Glutamatergic neuron (in vitro differentiated cells): Measurements from ENCODE around the gene TIRAP. TPM values are rescaled to one million over a fixed set of nuclear protein-coding genes. Genes with fewer than 3 reads are reported as not detected.

ENCODE experiments used
- DNase-seq: peaks from one replicate; pipeline ENCODE4 v3.0.0; 2022
- H3K27ac Mint-ChIP-seq: one replicate; pipeline ENCODE4 v1.8.0; 2020; ENCODE audit warnings: mild to moderate bottlenecking, mixed read lengths, inconsistent platforms; ENCODE audit not compliant: unreplicated experiment
- H3K27me3 Mint-ChIP-seq: one replicate; pipeline ENCODE4 v1.8.0; 2020; ENCODE audit warnings: mild to moderate bottlenecking, moderate library complexity, mixed read lengths, inconsistent platforms; ENCODE audit not compliant: unreplicated experiment
- H3K36me3 Mint-ChIP-seq: one replicate; pipeline ENCODE4 v1.8.0; 2020; ENCODE audit warnings: mild to moderate bottlenecking, mixed read lengths, inconsistent platforms; ENCODE audit not compliant: unreplicated experiment
- H3K4me1 Mint-ChIP-seq: one replicate; pipeline ENCODE4 v1.8.0; 2020; ENCODE audit warnings: mild to moderate bottlenecking, low read depth, mixed read lengths, inconsistent platforms; ENCODE audit not compliant: unreplicated experiment
- H3K4me3 Mint-ChIP-seq: one replicate; pipeline ENCODE4 v1.8.0; 2020; ENCODE audit warnings: mild to moderate bottlenecking, mixed read lengths, inconsistent platforms; ENCODE audit not compliant: unreplicated experiment
- H3K9me3 Mint-ChIP-seq: one replicate; pipeline ENCODE4 v1.8.0; 2020; ENCODE audit warnings: mild to moderate bottlenecking, moderate library complexity, mixed read lengths, inconsistent platforms; ENCODE audit not compliant: unreplicated experiment
- CTCF ChIP-seq: fragments of 200-600 bp; sonication (generic); IDR thresholded peaks from one replicate; pipeline ENCODE4 v1.5.0; 2021; ENCODE audit not compliant: partially characterized antibody, unreplicated experiment
- total RNA-seq: library from RNA; stranded (reverse); fragmentation: NEBNext Ultra II Directional; extraction: Animal tissue kit (Norgen Biotek cat#: 25700); gene quantifications from one replicate; pipeline ENCODE4 v1.2.1, GENCODE V29; 2021; ENCODE audit not compliant: unreplicated experiment

Gene TIRAP
- total RNA-seq, 1 donor from 2014 or later = 8.2 TPM

GRCh38 chr11:126327281-126328000 lies 44.5 kb downstream of the TIRAP start:
- DNase-seq = no peak
- Mint-ChIP-seq H3K4me3 (no peak overlapping the region), H3K27ac (no peak overlapping the region), H3K27me3 (peaks cover 4% of the 10 kb centered on the region), H3K36me3 (no peaks in the 10 kb centered on the region), H3K9me3 (no peaks in the 10 kb centered on the region), H3K4me1 (peaks cover 4% of the 10 kb centered on the region)
- no peak for TF ChIP-seq CTCF

GRCh38 chr11:126328001-126328390 lies 45.1 kb downstream of the TIRAP start:
- Mint-ChIP-seq H3K4me1 (peaks cover 4% of the 10 kb centered on the region), H3K9me3 (no peaks in the 10 kb centered on the region), H3K27me3 (peaks cover 4% of the 10 kb centered on the region), H3K36me3 (no peaks in the 10 kb centered on the region), H3K27ac (no peak overlapping the region), H3K4me3 (no peak overlapping the region)
- no peak for TF ChIP-seq CTCF
- no peak for DNase-seq

GRCh38 chr11:126328444-126328843 lies 45.6 kb downstream of the TIRAP start:
- Mint-ChIP-seq H3K4me3 (no peak overlapping the region), H3K27ac (no peak overlapping the region), H3K4me1 (peaks cover 4% of the 10 kb centered on the region), H3K27me3 (peaks cover 4% of the 10 kb centered on the region), H3K36me3 (no peaks in the 10 kb centered on the region), H3K9me3 (no peaks in the 10 kb centered on the region)
- no peak for DNase-seq
- no peak for TF ChIP-seq CTCF

- Mint-ChIP-seq H3K27ac (peak overlapping the region; percentile 48), H3K4me1 (peaks cover 4% of the 10 kb centered on the region), H3K9me3 (no peaks in the 10 kb centered on the region), H3K27me3 (peaks cover 4% of the 10 kb centered on the region), H3K4me3 (no peak overlapping the region), H3K36me3 (no peaks in the 10 kb centered on the region)
- DNase-seq = no peak
- TF ChIP-seq CTCF = no peak
Observed at GRCh38 chr11:126328938-126329643, 46.2 kb downstream of the TIRAP start.

GRCh38 chr11:126329644-126330211 lies 46.8 kb downstream of the TIRAP start:
- no peaks in the 10 kb centered on the region for H3K36me3 Mint-ChIP-seq
- H3K27me3 Mint-ChIP-seq = peaks cover 4% of the 10 kb centered on the region
- TF ChIP-seq CTCF = no peak
- H3K4me3 Mint-ChIP-seq = no peak overlapping the region
- no peak overlapping the region for H3K27ac Mint-ChIP-seq
- no peak for DNase-seq
- no peaks in the 10 kb centered on the region for H3K9me3 Mint-ChIP-seq
- H3K4me1 Mint-ChIP-seq = peaks cover 4% of the 10 kb centered on the region
